GM19324 (cell line): ENCODE data around the gene CRIP1.

Experiments used
- ATAC-seq: cut with Tn5 transposase; IDR thresholded peaks from one replicate; pipeline ENCODE4 v1.9.1; 2021; ENCODE audit warnings: mild to moderate bottlenecking, moderate library complexity; ENCODE audit not compliant: unreplicated experiment, low FRiP score

Gene CRIP1

GRCh38 chr14:105450864-105451720, 35.6 kb upstream of the CRIP1 start:
- no peak for ATAC-seq

- no peak for ATAC-seq
Measured at GRCh38 chr14:105452963-105453362, 33.7 kb upstream of the CRIP1 start.

- ATAC-seq = no peak
Measured at GRCh38 chr14:105453847-105454246, 32.8 kb upstream of the CRIP1 start.

- no peak for ATAC-seq
Measured at GRCh38 chr14:105455086-105455640, 31.5 kb upstream of the CRIP1 start.

GRCh38 chr14:105455766-105456660, 30.7 kb upstream of the CRIP1 start:
- ATAC-seq = no peak

GRCh38 chr14:105456736-105457617, 29.7 kb upstream of the CRIP1 start:
- ATAC-seq = no peak

GRCh38 chr14:105458010-105458409, 28.7 kb upstream of the CRIP1 start:
- ATAC-seq = no peak

- ATAC-seq = no peak
Measured at GRCh38 chr14:105458571-105458970, 28.1 kb upstream of the CRIP1 start.

- ATAC-seq = no peak
Measured at GRCh38 chr14:105460116-105460515, 26.6 kb upstream of the CRIP1 start.

- no peak for ATAC-seq
Measured at GRCh38 chr14:105460616-105461015, 26.1 kb upstream of the CRIP1 start.

- ATAC-seq = no peak
Measured at GRCh38 chr14:105461903-105462302, 24.8 kb upstream of the CRIP1 start.

- no peak for ATAC-seq
Measured at GRCh38 chr14:105464501-105464900, 22.2 kb upstream of the CRIP1 start.

GRCh38 chr14:105465209-105466031, 21.3 kb upstream of the CRIP1 start:
- ATAC-seq = no peak

GRCh38 chr14:105466531-105467248, 20.0 kb upstream of the CRIP1 start:
- ATAC-seq = no peak

GRCh38 chr14:105467249-105467941, 19.3 kb upstream of the CRIP1 start:
- no peak for ATAC-seq

GRCh38 chr14:105467942-105468471, 18.7 kb upstream of the CRIP1 start:
- ATAC-seq = no peak

- no peak for ATAC-seq
Measured at GRCh38 chr14:105468621-105469241, 18.0 kb upstream of the CRIP1 start.
